SW 1271 (cell line): ENCODE data around the gene TRPM2.

ENCODE experiments used
- DNase-seq, 2 experiments: peaks; one replicate each; lab custom pipeline; 2025; lab: John Stamatoyannopoulos, UW

Gene TRPM2

GRCh38 chr21:44444286-44444931 lies 91.0 kb downstream of the TRPM2 start:
- no peak for DNase-seq

GRCh38 chr21:44445145-44445812 lies 91.9 kb downstream of the TRPM2 start:
- no peak for DNase-seq

GRCh38 chr21:44448651-44449131 lies 95.3 kb downstream of the TRPM2 start:
- DNase-seq = no peak

- no peak for DNase-seq
These were observed 96.3 kb downstream of the TRPM2 start for GRCh38 chr21:44449473-44450363.

- DNase-seq = no peak
These were observed 97.0 kb downstream of the TRPM2 start for GRCh38 chr21:44450402-44450801.

GRCh38 chr21:44450999-44451398 lies 97.6 kb downstream of the TRPM2 start:
- no peak for DNase-seq

- DNase-seq = no peak
These were observed 99.7 kb downstream of the TRPM2 start for GRCh38 chr21:44453120-44453519.

GRCh38 chr21:44454058-44454457 lies 100.6 kb downstream of the TRPM2 start:
- no peak for DNase-seq

GRCh38 chr21:44454747-44455523 lies 101.5 kb downstream of the TRPM2 start, which contains the start of gene LRRC3:
Gene LRRC3 (plus strand): TSS chr21:44455510. CDS start chr21:44456645, 1,135 bp downstream.
- DNase-seq = peak in 1 of 2 experiments; percentile 33

GRCh38 chr21:44455524-44456213 lies 102.2 kb downstream of the TRPM2 start:
- DNase-seq = peak in 1 of 2 experiments; percentile 20

- no peak for DNase-seq
These were observed 102.9 kb downstream of the TRPM2 start for GRCh38 chr21:44456214-44456914.

- DNase-seq = no peak
These were observed 103.7 kb downstream of the TRPM2 start for GRCh38 chr21:44456915-44457736.

- DNase-seq = no peak
These were observed 105.7 kb downstream of the TRPM2 start for GRCh38 chr21:44458971-44459711.

- no peak for DNase-seq
These were observed 106.5 kb downstream of the TRPM2 start for GRCh38 chr21:44459712-44460440.

- DNase-seq = no peak
These were observed 107.0 kb downstream of the TRPM2 start for GRCh38 chr21:44460441-44460755.

- no peak for DNase-seq
These were observed 107.6 kb downstream of the TRPM2 start for GRCh38 chr21:44461005-44461404.

GRCh38 chr21:44461464-44462001 lies 108.1 kb downstream of the TRPM2 start:
- no peak for DNase-seq
